ENCODE measurements around the gene PAX7.
"Not testable (repeated sequence)": the region's sequence is repeated elsewhere in the genome, so short reads cannot be mapped to it uniquely, and the experiment has no call there.

Gene PAX7

DNA sequence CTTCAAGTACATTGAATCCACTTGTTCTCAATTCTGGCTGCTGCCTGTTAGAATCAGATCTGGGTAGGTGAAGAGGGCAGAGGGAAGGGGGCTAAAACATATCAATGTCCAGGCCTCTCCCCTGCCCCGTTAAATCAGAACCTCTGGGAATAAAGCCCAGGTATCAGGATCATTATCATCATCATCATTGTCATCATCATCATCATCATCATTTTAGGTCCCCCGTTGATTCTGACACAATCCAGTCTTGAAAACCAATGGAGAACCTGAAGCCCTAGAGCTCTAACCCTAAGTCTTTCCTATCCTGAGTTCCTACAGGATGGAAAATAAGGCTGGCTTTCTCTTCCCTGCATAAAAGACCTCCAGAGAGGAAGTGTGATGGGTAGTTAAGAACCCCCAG, 135.7 kb downstream of the PAX7 start:
- H3K9ac ChIP-seq (ENCODE audit: low read depth, low read length) = no peak overlapping the region
- H3K79me2 ChIP-seq (ENCODE audit: insufficient read depth, low read length) = no peaks in the 10 kb centered on the region
- no peaks in the 10 kb centered on the region for H3K9me3 ChIP-seq (ENCODE audit: insufficient read depth, low read length, severe bottlenecking)
- ATAC-seq (ENCODE audit: insufficient read depth, low read depth) (no peak), DNase-seq (no peak)
- no peaks in the 10 kb centered on the region; the same call in 1 of the 2 replicates for H4K20me1 ChIP-seq (ENCODE audit: insufficient read depth, low read length)
- H3K4me1 ChIP-seq (ENCODE audit: insufficient read depth, low read length) = no peaks in the 10 kb centered on the region
- peaks cover 5% of the 10 kb centered on the region for H3K27me3 ChIP-seq (ENCODE audit: insufficient read depth, low read length, poor library complexity)
- TF ChIP-seq EZH2 (IDR thresholded peaks at IDR 0.05; ENCODE audit: borderline replicate concordance, low read depth, low read length, severe bottlenecking) = no peak
- TF ChIP-seq, protein P1, sequence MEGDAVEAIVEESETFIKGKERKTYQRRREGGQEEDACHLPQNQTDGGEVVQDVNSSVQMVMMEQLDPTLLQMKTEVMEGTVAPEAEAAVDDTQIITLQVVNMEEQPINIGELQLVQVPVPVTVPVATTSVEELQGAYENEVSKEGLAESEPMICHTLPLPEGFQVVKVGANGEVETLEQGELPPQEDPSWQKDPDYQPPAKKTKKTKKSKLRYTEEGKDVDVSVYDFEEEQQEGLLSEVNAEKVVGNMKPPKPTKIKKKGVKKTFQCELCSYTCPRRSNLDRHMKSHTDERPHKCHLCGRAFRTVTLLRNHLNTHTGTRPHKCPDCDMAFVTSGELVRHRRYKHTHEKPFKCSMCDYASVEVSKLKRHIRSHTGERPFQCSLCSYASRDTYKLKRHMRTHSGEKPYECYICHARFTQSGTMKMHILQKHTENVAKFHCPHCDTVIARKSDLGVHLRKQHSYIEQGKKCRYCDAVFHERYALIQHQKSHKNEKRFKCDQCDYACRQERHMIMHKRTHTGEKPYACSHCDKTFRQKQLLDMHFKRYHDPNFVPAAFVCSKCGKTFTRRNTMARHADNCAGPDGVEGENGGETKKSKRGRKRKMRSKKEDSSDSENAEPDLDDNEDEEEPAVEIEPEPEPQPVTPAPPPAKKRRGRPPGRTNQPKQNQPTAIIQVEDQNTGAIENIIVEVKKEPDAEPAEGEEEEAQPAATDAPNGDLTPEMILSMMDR (IDR thresholded peaks at IDR 0.05; ENCODE audit: borderline replicate concordance, extremely low read depth, low read length, poor library complexity, severe bottlenecking) = no peak
- no peak overlapping the region for H2AFZ ChIP-seq (ENCODE audit: low read depth, low read length)
- H3K36me3 ChIP-seq (ENCODE audit: insufficient read depth, low read length) = no peaks in the 10 kb centered on the region
- H3K27ac ChIP-seq (ENCODE audit: low read length) = no peak overlapping the region
- no peak overlapping the region for H3K4me2 ChIP-seq (ENCODE audit: insufficient read depth, low read length)
- no peak overlapping the region for H3K4me3 ChIP-seq (ENCODE audit: low read depth in 1 of 2, low read length in 2 of 2)

DNA sequence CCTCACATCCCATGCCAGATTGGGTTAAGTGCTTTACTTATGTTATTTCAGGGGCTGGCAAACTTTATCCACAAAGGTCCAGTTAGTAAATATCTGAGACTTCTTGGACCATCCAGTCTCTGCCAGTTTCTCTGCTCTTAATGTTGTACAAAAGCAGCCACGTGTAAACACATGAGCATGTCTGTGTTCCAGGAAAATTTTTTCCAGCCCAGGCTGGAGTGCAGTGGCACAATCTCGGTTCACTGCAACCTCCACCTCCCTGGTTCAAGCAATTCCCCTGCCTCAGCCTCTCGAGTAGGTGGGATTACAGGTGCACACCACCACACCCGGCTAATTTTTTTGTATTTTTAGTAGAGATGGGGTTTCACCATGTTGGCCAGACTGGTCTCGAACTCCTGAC, 136.9 kb downstream of the PAX7 start:
- ATAC-seq (ENCODE audit: insufficient read depth, low read depth); H3K27ac ChIP-seq (ENCODE audit: low read length); H3K4me3 ChIP-seq (ENCODE audit: low read depth in 1 of 2, low read length in 2 of 2); H3K4me1 ChIP-seq (ENCODE audit: insufficient read depth, low read length); H3K27me3 ChIP-seq (ENCODE audit: insufficient read depth, low read length, poor library complexity); DNase-seq; H2AFZ ChIP-seq (ENCODE audit: low read depth, low read length); H4K20me1 ChIP-seq (ENCODE audit: insufficient read depth, low read length); H3K79me2 ChIP-seq (ENCODE audit: insufficient read depth, low read length); H3K9ac ChIP-seq (ENCODE audit: low read depth, low read length); H3K36me3 ChIP-seq (ENCODE audit: insufficient read depth, low read length); H3K9me3 ChIP-seq (ENCODE audit: insufficient read depth, low read length, severe bottlenecking); H3K4me2 ChIP-seq (ENCODE audit: insufficient read depth, low read length): not testable (repeated sequence)

DNA sequence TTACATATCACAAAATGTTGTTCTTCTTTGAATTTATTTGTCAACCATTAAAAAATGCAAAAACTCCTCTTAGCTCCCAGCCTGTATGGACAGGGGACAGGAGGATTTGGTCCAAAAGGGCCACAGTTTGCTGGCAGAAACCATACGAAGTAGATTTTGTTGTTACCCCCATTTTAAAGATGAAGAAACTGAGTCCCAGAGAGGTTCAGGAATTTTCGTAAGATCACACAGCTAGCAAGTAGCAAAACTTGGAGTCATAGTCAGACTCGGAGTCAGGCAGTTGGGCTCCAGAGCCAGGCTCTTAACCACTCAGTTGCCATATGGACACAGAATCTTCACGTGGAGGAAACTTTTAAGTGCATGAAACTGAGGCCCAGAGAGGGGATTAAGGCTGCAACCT, 137.4 kb downstream of the PAX7 start:
- Histone ChIP-seq H3K9me3 (ENCODE audit: insufficient read depth, low read length, severe bottlenecking) (no peaks in the 10 kb centered on the region), H3K4me3 (ENCODE audit: low read depth in 1 of 2, low read length in 2 of 2) (no peak overlapping the region), H3K27me3 (ENCODE audit: insufficient read depth, low read length, poor library complexity) (peaks cover 14% of the 10 kb centered on the region), H3K9ac (ENCODE audit: low read depth, low read length) (no peak overlapping the region), H3K36me3 (ENCODE audit: insufficient read depth, low read length) (no peaks in the 10 kb centered on the region), H3K79me2 (ENCODE audit: insufficient read depth, low read length) (no peaks in the 10 kb centered on the region), H3K27ac (ENCODE audit: low read length) (no peak overlapping the region), H3K4me1 (ENCODE audit: insufficient read depth, low read length) (no peaks in the 10 kb centered on the region), H3K4me2 (ENCODE audit: insufficient read depth, low read length) (no peak overlapping the region), H2AFZ (ENCODE audit: low read depth, low read length) (no peak overlapping the region), H4K20me1 (ENCODE audit: insufficient read depth, low read length) (no peaks in the 10 kb centered on the region)
- ATAC-seq (ENCODE audit: insufficient read depth, low read depth) (no peak), DNase-seq (no peak)
- no peak for TF ChIP-seq EZH2 (IDR thresholded peaks at IDR 0.05; ENCODE audit: borderline replicate concordance, low read depth, low read length, severe bottlenecking)
- TF ChIP-seq, protein P1 (IDR thresholded peaks at IDR 0.05; ENCODE audit: borderline replicate concordance, extremely low read depth, low read length, poor library complexity, severe bottlenecking) = no peak

DNA sequence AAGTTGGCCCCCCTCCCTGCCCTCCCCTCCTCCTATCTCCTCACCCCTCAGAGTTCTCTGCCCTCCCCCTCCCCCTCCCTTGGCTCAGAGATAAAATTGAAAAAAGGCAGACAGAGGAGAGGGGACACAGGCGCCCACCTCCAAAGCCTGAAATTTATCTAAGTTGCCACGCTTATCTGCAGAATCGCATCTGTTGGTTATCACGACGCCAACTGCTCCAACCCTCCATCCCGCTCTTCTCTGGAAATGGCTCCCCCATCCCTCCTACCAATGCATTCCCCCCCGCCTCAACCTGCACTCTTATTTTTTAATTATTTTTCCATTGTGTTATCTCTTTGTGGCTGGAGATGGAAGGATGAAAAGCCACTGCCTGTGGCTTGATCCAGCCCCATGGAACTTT, 138.5 kb downstream of the PAX7 start:
- Histone ChIP-seq H3K4me3 (ENCODE audit: low read depth in 1 of 2, low read length in 2 of 2) (no peak overlapping the region), H3K9me3 (ENCODE audit: insufficient read depth, low read length, severe bottlenecking) (no peaks in the 10 kb centered on the region), H3K4me1 (ENCODE audit: insufficient read depth, low read length) (no peaks in the 10 kb centered on the region), H3K4me2 (ENCODE audit: insufficient read depth, low read length) (no peak overlapping the region), H4K20me1 (ENCODE audit: insufficient read depth, low read length) (no peaks in the 10 kb centered on the region), H2AFZ (ENCODE audit: low read depth, low read length) (no peak overlapping the region), H3K79me2 (ENCODE audit: insufficient read depth, low read length) (no peaks in the 10 kb centered on the region), H3K27me3 (ENCODE audit: insufficient read depth, low read length, poor library complexity) (peaks cover 18% of the 10 kb centered on the region), H3K36me3 (ENCODE audit: insufficient read depth, low read length) (no peaks in the 10 kb centered on the region), H3K9ac (ENCODE audit: low read depth, low read length) (no peak overlapping the region), H3K27ac (ENCODE audit: low read length) (no peak overlapping the region)
- no peak for TF ChIP-seq EZH2 (IDR thresholded peaks at IDR 0.05; ENCODE audit: borderline replicate concordance, low read depth, low read length, severe bottlenecking)
- TF ChIP-seq, protein P1 (IDR thresholded peaks at IDR 0.05; ENCODE audit: borderline replicate concordance, extremely low read depth, low read length, poor library complexity, severe bottlenecking) = no peak
- ATAC-seq (ENCODE audit: insufficient read depth, low read depth) (no peak), DNase-seq (no peak)
